ENCODE data around the gene CSNK1A1.

DNA sequence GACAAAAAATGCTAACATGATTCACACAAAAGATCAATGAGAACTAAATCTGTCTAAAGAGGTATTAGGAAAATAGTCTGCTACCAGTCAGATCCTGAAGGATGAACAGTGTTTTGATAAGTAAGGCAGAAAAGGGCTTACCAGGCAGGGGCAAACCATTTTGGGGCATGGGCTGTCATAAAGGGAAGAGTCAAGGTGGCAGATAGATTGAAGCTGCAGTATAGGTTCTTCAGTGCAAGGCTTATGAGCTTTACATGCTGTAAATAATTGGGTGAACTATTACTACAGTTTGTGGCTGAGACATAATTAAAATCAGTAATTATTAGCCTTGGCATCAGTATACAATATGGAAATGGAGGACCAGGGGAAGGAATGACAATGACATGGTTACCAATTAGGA lies 21.8 kb downstream of the CSNK1A1 start:
- TF ChIP-seq, protein P1, sequence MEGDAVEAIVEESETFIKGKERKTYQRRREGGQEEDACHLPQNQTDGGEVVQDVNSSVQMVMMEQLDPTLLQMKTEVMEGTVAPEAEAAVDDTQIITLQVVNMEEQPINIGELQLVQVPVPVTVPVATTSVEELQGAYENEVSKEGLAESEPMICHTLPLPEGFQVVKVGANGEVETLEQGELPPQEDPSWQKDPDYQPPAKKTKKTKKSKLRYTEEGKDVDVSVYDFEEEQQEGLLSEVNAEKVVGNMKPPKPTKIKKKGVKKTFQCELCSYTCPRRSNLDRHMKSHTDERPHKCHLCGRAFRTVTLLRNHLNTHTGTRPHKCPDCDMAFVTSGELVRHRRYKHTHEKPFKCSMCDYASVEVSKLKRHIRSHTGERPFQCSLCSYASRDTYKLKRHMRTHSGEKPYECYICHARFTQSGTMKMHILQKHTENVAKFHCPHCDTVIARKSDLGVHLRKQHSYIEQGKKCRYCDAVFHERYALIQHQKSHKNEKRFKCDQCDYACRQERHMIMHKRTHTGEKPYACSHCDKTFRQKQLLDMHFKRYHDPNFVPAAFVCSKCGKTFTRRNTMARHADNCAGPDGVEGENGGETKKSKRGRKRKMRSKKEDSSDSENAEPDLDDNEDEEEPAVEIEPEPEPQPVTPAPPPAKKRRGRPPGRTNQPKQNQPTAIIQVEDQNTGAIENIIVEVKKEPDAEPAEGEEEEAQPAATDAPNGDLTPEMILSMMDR (IDR thresholded peaks at IDR 0.05; ENCODE audit: low read depth, low read length, missing input control), result no peak
- TF ChIP-seq GABPA (IDR thresholded peaks at IDR 0.05 in 1 of 2, conservative IDR thresholded peaks at IDR 0.05 in 1 of 2), result no peak
- TF ChIP-seq, protein P2, sequence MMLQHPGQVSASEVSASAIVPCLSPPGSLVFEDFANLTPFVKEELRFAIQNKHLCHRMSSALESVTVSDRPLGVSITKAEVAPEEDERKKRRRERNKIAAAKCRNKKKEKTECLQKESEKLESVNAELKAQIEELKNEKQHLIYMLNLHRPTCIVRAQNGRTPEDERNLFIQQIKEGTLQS (IDR thresholded peaks at IDR 0.05), result no peak

Measured in liver (tissue), 3 donors.